Uterus (tissue), 4 donors: ENCODE data around the gene ZYG11A. TPM values are rescaled to one million over a fixed set of nuclear protein-coding genes. Genes with fewer than 3 reads are reported as not detected.

Experiments
- DNase-seq, 2 donors: peaks; one replicate each; pipeline ENCODE4 v3.0.0-alpha.2; 2019 to 2020
- H3K27ac ChIP-seq, 2 donors: fragments of 200-600 bp; sonication (generic); 1 replicate in 1 of 2; 2 replicates in 1 of 2; pipeline ENCODE4 v1.5.1; 2016 to 2018
- H3K27me3 ChIP-seq, 2 donors: fragments of 200-600 bp; sonication (generic); one replicate each; pipeline ENCODE4 v1.5.1; 2018 to 2019; ENCODE audit warnings: control low read depth in 1 of 2
- H3K36me3 ChIP-seq, 2 donors: fragments of 200-600 bp; sonication (generic); one replicate each; pipeline ENCODE4 v1.5.1; 2019; ENCODE audit warnings: control low read depth in 1 of 2
- H3K4me1 ChIP-seq, 2 donors: fragments of 200-600 bp; sonication (generic); one replicate each; pipeline ENCODE4 v1.5.1; 2018 to 2019; ENCODE audit warnings: control low read depth in 1 of 2
- H3K4me3 ChIP-seq, 2 donors: fragments of 200-600 bp; sonication (generic); 1 replicate in 1 of 2; 2 replicates in 1 of 2; pipeline ENCODE4 v1.5.1; 2018 to 2019; ENCODE audit warnings: mild to moderate bottlenecking in 1 of 2
- H3K9me3 ChIP-seq, 2 donors: fragments of 200-600 bp; sonication (generic); one replicate each; pipeline ENCODE4 v1.5.1; 2019; ENCODE audit warnings: control low read depth in 1 of 2
- POLR2A ChIP-seq, 2 donors: fragments of 450-650 bp; IDR thresholded peaks; one replicate each; pipeline ENCODE4 v1.6.1; 2016; ENCODE audit warnings: antibody characterized with exemption in 2 of 2, mild to moderate bottlenecking in 1 of 2, moderate library complexity in 1 of 2
- intact Hi-C: fragments of 100-400 bp; cut with DNase I; formaldehyde crosslinking; loops from one replicate; pipeline ENCODE4 v1.15.1; 2023; ENCODE audit warnings: low total_unique reads
- total RNA-seq, 4 donors: library from RNA; depleted of rRNA in 3 of 4; stranded (reverse); fragments of >200 nt in 3 of 4; gene quantifications; one replicate each; pipeline versions ENCODE4 v1.1.0 to v1.2.4, GENCODE V29; 2014 to 2023
- TF ChIP-seq, protein P1 (sequence below), 4 experiments: fragments of 200-600 bp in 2 of 4; fragments of 450-650 bp in 2 of 4; sonication (generic) in 2 of 4; IDR thresholded peaks; one replicate each; pipeline ENCODE4 v1.5.1; 2016 to 2019; ENCODE audit warnings: antibody characterized with exemption in 4 of 4, mild to moderate bottlenecking in 2 of 4, moderate library complexity in 1 of 4
- donor health status: DM: yes; HTN: yes; CAD: no.

The ZYG11A gene
- total RNA-seq, 4 donors from 2014 or later = 0.12 to 0.35 TPM; not detected in 2

DNA sequence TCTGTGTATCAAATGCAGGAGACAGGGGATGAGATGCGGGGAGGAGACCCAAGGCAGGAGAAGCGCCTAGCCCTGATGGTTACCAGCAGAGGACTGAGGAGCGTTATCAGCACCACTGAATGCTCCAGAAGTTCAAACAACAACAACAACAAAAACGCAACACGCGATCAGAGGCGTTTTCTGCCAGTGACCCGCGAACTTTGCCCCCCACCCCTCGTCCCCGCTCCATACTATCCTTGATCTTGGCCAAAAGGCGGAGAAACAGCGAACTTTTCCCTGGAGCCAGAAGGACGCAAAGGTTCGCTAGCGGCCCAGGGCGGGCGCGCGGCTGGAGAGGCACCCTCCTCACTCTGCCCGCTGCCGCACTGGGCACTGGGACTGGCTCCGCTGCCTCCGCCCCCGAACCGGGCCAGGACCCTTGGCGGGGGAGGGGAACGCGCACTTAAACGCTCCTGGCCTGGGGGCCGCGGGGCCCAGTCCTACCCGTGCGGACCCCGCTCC is 78.3 kb downstream of the ZYG11A start:
- peak; percentile 29 to 41 for DNase-seq
- intact Hi-C loops = loop anchor here (10.0 kb wide), 1 partner anchor 274 kb away; the partner anchor contains the start of gene CPT2
- no peaks in the 10 kb centered on the region for H3K4me1 ChIP-seq
- no peaks in the 10 kb centered on the region for H3K27me3 ChIP-seq
- H3K4me3 ChIP-seq = peak overlapping the region; percentile 72 to 78
- no peaks in the 10 kb centered on the region for H3K36me3 ChIP-seq
- no peaks in the 10 kb centered on the region for H3K9me3 ChIP-seq
- H3K27ac ChIP-seq = peak overlapping the region; percentile 81 to 94
- TF ChIP-seq POLR2A (IDR thresholded peaks at IDR 0.05) = no peak
- TF ChIP-seq, protein P1, sequence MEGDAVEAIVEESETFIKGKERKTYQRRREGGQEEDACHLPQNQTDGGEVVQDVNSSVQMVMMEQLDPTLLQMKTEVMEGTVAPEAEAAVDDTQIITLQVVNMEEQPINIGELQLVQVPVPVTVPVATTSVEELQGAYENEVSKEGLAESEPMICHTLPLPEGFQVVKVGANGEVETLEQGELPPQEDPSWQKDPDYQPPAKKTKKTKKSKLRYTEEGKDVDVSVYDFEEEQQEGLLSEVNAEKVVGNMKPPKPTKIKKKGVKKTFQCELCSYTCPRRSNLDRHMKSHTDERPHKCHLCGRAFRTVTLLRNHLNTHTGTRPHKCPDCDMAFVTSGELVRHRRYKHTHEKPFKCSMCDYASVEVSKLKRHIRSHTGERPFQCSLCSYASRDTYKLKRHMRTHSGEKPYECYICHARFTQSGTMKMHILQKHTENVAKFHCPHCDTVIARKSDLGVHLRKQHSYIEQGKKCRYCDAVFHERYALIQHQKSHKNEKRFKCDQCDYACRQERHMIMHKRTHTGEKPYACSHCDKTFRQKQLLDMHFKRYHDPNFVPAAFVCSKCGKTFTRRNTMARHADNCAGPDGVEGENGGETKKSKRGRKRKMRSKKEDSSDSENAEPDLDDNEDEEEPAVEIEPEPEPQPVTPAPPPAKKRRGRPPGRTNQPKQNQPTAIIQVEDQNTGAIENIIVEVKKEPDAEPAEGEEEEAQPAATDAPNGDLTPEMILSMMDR (IDR thresholded peaks at IDR 0.05) = no peak

DNA sequence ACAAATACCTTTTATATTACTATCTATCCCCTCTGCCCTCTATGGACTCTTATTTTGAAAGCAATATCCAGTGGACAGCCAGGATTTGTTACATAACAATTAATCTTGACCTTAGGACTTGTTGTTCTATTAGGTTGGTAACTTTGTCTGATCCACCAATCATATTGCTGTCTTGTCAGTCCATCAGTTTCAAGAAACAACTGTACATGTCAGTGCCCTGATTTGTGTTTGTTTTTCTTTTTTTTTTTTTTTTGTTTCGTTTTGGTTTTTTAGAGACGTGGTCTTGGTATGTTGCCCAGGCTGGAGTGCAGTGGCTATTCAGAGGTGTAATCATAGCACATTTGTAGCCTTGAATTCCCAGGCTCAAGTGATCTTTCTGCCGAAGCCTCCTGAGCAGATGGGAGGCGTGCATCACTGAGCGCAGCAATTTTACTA is 83.0 kb downstream of the ZYG11A start:
- DNase-seq = peak in 1 of 2 donors; percentile 39
- Histone ChIP-seq H3K27ac (peak overlapping the region; percentile 29 to 47), H3K36me3 (no peaks in the 10 kb centered on the region), H3K9me3 (no peaks in the 10 kb centered on the region), H3K4me3 (peak overlapping the region in 1 of 2 donors; percentile 15), H3K4me1 (peaks cover 3 to 8% of the 10 kb centered on the region in 2 donors), H3K27me3 (no peaks in the 10 kb centered on the region)
- intact Hi-C loops = loop anchor here (10.0 kb wide), 1 partner anchor 269 kb away; the partner anchor contains the start of gene CPT2
- TF ChIP-seq, protein P1 (IDR thresholded peaks at IDR 0.05) = no peak
- no peak for TF ChIP-seq POLR2A (IDR thresholded peaks at IDR 0.05)

DNA sequence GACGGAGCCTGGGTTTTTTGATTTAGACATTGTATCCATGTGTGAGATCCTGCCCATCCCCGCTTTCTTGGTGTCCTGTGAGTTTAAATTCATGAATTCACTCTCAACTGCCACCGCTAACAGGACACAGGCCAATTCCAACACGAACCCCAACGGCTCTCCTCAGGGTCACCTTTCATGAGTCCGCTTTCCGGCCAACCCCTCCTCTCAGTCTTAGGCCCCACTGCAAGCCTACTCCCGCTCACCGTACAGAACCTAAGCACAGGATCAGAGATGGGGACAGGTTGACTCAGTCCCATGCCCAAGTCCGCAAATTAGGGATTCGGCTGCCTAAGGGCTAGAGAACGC is 84.3 kb downstream of the ZYG11A start:
- Histone ChIP-seq H3K9me3 (no peaks in the 10 kb centered on the region), H3K36me3 (no peaks in the 10 kb centered on the region), H3K4me3 (peak overlapping the region; percentile 65 to 75), H3K4me1 (peaks cover 3 to 8% of the 10 kb centered on the region in 2 donors), H3K27me3 (no peaks in the 10 kb centered on the region), H3K27ac (peak overlapping the region; percentile 71 to 78)
- intact Hi-C loops = loop anchor here (10.0 kb wide), 1 partner anchor 268 kb away; the partner anchor contains the start of gene CPT2
- TF ChIP-seq POLR2A (IDR thresholded peaks at IDR 0.05) = no peak
- TF ChIP-seq, protein P1 (IDR thresholded peaks at IDR 0.05) = no peak
- no peak for DNase-seq

DNA sequence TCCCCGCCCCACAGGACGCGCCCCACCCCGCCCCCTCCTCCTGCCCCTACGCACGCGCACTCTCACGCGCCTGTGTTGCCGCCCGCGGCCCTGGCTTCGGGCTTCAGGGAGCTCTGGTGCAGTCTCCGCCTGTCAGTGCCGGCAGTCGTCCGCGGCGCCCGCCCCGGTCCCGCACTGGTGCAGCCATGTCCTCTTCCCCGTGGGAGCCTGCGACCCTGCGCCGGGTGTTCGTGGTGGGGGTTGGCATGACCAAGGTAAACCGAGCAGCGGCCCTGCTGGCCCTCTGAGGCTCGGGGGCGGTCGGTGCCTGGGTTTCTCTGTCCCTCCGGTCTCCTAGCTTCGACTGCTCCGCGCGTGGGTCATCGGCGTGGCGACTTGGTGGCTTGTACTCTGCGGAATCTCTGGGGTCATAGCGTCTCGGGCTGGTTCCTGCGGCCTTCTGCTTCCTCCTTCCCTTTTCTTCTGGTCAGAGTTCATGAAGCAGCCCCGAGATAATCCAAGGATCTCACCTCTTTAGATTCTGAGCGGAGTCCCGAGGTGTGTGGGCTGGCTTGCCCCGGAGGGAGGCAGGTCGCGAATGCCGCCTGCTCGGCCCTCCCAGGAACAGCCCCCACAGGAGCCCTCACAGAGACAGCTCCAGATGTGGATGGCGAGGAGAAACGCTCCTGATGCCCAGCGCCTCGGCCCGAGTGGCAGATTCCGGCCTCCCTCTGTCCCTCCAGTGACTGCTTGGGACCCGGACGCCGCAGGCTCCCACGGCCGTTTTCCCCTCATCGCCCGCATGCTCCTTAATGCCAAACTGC is 84.9 kb downstream of the ZYG11A start, which contains the start of gene SCP2:
SCP2 (plus strand) TSS at position 65 of the 803 bp plus-strand sequence; CDS start at position 186, 121 bp downstream.
- peak within 1 kb of the TSS; percentile 65 to 75 for H3K4me3 ChIP-seq
- peak; percentile 84 to 86 for DNase-seq
- no peaks in the 10 kb centered on the region for H3K27me3 ChIP-seq
- TF ChIP-seq, protein P1 (IDR thresholded peaks at IDR 0.05) = no peak
- TF ChIP-seq POLR2A (IDR thresholded peaks at IDR 0.05) = peak; percentile 47 to 73
- intact Hi-C loops = loop anchor here (10.0 kb wide), 1 partner anchor 267 kb away; the partner anchor contains the start of gene CPT2
- H3K9me3 ChIP-seq = no peaks in the 10 kb centered on the region
- H3K4me1 ChIP-seq = peaks cover 3 to 8% of the 10 kb centered on the region in 2 donors
- H3K27ac ChIP-seq = peak within 1 kb of the TSS; percentile 71 to 78
- no peaks in the 10 kb centered on the region for H3K36me3 ChIP-seq

DNA sequence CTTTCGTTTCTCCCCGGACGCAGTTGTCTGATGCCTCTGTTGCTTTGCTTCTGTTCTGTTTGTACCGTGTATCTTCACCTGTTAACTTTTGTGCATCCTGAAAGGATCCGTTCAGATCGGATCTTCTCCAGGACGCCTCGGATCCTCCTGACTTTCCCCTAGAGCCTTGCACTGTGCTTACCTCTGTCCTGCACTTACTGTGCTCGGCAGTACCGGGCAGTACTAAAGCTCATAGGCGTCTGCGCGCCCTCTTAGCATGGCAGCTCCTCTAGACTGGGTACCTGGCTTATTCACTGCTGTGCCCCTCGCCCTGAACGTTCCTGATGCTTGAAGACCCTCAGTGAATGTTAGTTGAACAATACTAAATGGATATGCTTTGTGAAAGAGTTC is 85.5 kb downstream of the ZYG11A start:
- Histone ChIP-seq H3K27me3 (no peaks in the 10 kb centered on the region), H3K9me3 (no peaks in the 10 kb centered on the region), H3K27ac (peak overlapping the region; percentile 71 to 78), H3K4me1 (peaks cover 3 to 8% of the 10 kb centered on the region in 2 donors), H3K36me3 (no peaks in the 10 kb centered on the region), H3K4me3 (peak overlapping the region; percentile 65 to 75)
- no peak for TF ChIP-seq POLR2A (IDR thresholded peaks at IDR 0.05)
- TF ChIP-seq, protein P1 (IDR thresholded peaks at IDR 0.05) = no peak
- DNase-seq = no peak
- intact Hi-C loops = loop anchor here (10.0 kb wide), 1 partner anchor 267 kb away; the partner anchor contains the start of gene CPT2
